Jurkat, Clone E6-1 (cell line): ENCODE results near the gene CCDC107. TPM values are rescaled to one million over a fixed set of nuclear protein-coding genes. Genes with fewer than 3 reads are reported as not detected.
"Not testable (repeated sequence)": the region's sequence is repeated elsewhere in the genome, so short reads cannot be mapped to it uniquely, and the experiment has no call there.

Source experiments
- DNase-seq: peaks from one replicate; pipeline ENCODE4 v3.0.0-alpha.2; 2011; ENCODE audit warnings: low read depth, low spot score
- H3K4me3 ChIP-seq: 2 replicates; pipeline ENCODE4 v1.5.1; 2011; ENCODE audit warnings: mild to moderate bottlenecking, low read length, control low read depth, moderate library complexity
- polyA plus RNA-seq: library from polyadenylated mRNA; unstranded; fragments of >200 nt; gene quantifications from one replicate; pipeline ENCODE4 v1.2.1, GENCODE V29; 2012; ENCODE audit warnings: missing spikeins; ENCODE audit not compliant: insufficient read length, insufficient read depth

CCDC107 gene, protein sequence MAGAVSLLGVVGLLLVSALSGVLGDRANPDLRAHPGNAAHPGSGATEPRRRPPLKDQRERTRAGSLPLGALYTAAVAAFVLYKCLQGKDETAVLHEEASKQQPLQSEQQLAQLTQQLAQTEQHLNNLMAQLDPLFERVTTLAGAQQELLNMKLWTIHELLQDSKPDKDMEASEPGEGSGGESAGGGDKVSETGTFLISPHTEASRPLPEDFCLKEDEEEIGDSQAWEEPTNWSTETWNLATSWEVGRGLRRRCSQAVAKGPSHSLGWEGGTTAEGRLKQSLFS
- 38.7 TPM for polyA plus RNA-seq

DNA sequence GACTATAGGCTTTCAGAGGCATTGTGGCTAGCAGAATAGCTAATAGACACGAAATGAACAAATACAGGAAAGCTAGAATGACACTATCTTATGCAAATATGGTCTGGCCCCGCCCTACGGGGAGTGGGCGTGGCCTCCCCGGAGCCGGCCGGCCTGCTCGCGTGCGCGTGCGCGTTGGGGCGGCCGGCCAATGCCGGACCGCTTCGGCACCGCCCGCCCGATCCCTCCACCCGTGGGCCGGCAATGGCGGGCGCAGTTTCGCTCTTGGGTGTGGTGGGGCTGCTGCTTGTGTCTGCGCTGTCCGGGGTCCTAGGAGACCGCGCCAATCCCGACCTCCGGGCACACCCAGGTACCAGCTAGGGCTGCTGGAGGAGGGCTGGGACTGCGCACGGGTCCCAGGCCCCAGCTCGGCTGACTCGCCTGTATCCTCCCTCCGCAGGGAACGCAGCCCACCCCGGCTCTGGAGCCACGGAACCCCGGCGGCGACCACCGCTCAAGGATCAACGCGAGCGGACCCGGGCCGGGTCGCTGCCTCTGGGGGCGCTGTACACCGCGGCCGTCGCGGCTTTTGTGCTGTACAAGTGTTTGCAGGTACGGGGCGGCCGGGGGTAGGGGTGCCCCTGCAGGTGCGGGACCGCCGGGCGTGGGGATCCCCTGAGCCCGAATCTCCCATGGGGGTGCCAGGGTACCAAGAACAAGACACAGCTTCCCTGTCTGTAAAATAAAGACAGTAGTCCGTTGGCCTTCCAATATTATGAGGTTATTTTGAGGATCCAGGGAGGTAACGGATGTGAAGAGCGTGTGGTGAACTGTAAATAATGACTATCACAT lies at the start of gene CCDC107:
TSS of gene CCDC107 (plus strand) at position 156 of the 831 bp plus-strand sequence. CDS start at position 244, 88 bp downstream.
- H3K4me3 ChIP-seq, result peak within 1 kb of the TSS; percentile 72
- DNase-seq, result peak; percentile 40

DNA sequence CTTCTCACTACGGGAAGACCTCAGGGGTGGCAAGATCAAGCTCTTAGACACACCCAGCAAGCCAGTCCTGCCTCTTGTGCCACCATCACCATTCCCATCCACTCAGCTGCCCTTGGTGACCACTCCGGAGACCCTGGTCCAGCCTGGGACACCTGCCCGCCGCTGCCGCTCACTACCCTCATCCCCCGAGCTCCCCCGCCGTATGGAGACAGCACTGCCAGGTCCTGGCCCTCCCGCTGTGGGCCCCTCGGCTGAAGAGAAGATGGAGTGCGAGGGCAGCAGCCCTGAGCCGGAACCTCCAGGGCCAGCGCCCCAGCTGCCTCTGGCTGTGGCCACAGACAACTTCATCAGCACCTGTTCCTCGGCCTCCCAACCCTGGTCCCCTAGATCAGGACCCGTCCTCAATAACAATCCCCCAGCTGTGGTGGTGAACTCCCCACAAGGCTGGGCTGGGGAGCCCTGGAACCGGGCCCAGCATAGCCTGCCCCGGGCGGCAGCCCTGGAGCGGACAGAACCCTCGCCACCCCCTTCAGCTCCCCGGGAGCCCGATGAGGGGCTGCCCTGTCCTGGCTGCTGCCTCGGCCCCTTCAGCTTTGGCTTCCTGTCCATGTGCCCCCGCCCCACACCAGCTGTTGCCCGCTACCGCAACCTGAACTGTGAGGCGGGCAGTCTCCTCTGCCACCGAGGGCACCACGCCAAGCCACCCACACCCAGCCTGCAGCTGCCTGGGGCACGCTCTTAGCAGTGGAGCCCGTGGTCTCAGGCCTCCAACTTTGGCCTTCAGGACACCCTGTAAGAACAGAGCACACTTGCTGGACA lies 48.9 kb upstream of the CCDC107 start:
- no peak for DNase-seq
- H3K4me3 ChIP-seq, result no peak overlapping the region

DNA sequence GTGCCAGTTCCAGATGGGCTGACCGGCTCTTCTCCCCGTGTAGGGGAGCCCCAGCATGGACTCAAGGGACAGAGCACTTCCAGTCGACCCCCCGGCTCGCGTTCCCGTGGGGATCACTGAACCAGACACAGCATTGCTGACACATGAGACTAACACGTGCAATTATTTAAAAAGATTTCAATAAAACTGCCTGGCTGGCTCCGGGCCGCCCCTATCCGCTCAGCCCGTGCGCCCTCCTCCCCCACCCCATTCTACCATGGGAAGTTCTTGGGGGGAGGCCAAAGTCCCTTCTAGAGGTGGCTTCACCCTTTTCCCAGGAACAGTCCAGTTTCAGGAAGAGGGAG lies 48.3 kb upstream of the CCDC107 start:
- DNase-seq, result no peak
- H3K4me3 ChIP-seq, result no peak overlapping the region

DNA sequence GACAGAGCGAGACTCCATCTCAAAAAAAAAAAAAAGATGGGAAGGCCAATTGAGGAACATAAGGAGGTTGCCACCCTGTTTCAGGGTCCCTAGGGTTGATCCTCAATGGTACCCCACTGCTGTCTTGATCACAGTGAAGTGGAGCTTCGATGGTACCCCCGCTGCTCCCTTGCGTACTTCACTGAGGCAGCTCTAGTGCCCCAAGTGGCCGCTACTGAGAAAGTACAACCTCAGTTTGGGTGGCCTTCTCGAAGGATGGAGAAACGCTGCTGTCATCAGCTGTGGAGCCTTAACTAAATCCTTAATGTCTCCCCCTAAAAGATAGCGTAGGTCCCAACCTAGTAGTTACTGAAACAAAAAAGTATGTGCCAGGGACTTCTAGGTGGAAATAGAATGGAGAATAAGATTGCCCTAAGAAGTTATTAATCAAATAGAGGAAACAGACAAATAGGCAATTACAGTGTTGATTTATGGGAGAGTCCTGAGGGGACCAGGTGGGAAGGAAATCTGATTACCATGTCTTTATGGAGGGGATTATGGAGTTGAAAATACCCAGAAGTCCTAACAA lies 46.8 kb upstream of the CCDC107 start:
- no peak overlapping the region for H3K4me3 ChIP-seq
- peak; percentile 48 for DNase-seq

DNA sequence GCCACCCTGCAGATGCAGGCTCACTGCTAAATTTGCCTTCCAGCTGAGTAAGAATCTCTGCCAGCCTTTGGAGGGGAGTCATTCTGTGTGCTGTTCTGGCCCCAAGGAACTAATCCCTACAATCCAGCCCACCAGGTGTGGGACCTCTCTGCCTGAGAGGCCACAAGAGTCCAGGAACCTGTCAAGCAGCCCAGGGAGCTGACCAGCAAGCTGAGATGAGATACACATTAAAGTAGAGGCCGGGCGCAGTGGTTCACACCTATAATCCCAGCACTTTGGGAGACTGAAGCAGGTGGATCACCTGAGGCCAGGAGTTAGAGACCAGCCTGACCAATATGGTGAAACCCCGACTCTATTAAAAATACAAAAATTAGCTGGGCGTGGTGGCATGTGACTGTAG lies 46.0 kb upstream of the CCDC107 start:
- not testable (repeated sequence) for H3K4me3 ChIP-seq, DNase-seq

DNA sequence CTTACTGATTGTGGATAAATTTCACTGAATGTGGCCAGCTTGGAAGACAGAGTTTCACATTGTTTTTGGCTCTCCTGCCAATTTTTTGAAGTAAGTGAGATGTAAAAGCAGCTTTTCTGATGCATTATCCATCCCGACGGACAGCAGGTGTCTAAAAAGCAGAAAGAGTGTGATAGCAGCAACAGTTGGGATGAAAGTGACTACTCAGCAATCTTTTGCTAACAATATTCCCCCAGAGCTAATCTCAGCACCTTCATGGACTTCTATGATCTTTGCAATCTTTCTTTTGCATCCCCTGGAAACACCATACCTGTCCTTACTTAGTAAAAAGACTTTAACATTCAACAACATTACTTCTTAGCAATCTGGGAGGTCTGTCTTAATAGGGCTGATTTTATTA lies 45.2 kb upstream of the CCDC107 start:
- DNase-seq, result no peak

DNA sequence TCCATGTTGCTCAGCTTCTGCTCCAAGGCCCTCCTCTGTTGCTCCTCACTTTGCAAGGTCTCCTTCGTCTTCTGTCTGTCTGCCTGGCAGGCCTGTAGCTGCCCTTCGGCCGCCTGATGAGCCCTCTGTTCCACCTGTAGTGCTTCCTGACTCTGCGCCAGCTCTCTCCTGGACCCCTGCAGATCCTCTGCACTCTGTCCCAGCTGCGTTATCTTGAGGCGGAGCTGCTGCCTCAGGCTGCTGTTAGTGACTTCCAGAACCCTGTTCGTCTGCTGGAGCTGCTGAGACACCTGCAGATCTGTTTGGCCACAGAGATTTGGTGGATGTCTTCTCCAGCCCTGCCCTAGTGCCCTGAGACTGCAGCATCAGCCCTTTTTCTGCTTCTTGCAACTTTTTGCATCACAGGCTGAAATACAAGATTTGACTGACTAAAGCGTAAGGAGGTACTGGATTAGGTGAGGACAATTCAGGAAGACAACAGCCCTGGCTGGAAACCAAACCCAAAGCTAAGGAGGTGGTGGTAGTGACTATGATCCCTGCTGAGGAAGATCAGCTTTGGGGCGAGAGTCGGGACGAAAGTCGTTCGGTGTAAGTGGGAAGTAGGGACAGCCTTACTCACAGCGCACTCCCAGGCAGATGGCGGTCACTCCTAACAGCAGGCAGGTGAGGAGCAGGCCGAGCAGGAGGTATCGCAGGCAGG lies 42.0 kb upstream of the CCDC107 start:
- H3K4me3 ChIP-seq, result no peak overlapping the region
- DNase-seq, result peak; percentile 25

More for the DNA sequence above, 45.2 kb upstream of the CCDC107 start:
- no peak overlapping the region for H3K4me3 ChIP-seq

DNA sequence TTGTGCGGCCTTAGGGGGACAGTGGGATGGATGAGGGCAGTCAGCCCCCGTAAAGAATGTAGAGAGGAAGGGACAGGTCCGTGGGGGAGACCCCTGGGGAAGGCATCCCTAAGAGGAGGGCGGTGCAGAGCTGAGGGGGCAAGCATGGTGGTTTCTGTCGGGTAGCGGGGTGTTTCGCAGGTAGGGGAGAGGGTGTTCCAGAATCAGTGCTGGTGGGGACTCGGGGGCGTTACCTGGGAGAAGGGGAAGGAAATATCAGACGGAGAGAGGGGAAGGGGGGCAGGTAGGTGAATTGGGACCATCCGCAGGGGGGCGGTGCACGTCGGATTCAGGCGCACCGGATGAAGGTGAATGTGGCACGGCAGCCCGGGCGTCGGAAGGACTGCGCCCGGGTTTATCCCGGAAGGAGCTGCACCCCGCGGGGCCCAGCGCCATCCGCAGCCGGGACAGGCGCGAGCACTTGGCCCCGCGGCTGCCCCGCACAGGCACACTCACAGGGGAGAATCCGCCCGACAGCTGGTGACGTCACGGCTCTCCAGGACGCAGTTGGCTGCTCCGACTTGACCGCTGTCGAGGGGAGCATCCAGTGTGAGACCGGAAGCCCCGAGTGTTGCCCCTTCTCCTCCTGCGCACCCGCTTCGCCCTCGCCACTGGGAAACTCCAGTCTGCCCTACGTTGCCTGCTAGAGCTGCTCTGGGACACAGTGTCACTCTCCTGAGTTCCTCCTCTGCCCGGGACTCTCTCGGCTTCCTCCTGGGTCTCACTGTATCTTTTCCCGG lies 41.2 kb upstream of the CCDC107 start:
- no peak for DNase-seq
- H3K4me3 ChIP-seq, result no peak overlapping the region

DNA sequence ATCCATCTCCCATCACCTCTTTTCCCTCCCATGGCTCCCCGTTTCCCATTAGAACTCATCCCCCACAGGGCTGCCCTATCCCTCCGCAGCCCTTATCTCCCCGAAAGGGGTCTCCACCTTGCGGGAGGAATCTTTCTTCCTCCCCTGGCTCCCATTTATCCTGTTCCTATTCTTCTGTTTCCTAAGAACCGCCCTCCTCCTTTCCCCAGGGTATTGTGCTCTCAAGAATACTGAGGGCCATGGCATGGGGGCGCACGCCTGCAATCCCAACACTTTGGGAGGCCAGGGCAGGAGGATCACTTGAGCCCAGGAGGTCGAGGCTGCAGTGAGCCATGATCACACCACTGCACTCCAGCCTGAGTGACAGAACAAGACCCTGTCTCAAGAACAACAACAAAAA lies 40.5 kb upstream of the CCDC107 start:
- no peak overlapping the region for H3K4me3 ChIP-seq
- DNase-seq, result no peak

DNA sequence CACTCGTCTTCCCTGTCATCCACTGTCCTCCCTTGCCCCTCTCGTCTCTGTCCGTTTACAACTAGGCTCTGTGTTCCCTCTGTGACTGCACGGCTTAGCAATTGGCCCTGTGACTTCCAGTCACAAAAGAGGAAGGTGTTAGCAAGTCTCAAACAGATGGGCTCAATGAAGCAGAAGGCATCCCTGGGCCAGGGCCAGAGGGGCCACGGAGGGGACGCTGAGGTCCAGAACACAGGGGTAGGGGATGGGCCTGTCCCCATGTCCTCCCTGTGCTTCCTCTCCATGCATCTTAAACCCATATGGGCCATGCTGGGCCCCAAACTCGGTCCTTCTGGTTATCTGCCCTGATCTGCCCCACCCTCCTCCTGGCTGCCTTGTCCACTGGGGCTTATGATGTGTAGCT lies 39.8 kb upstream of the CCDC107 start, which contains the start of gene CD72:
TSS of gene CD72 (minus strand) at position 89 of the 403 bp plus-strand sequence. CDS start 110 bp downstream, outside the sequence.
- no peak for DNase-seq
- H3K4me3 ChIP-seq, result peak within 1 kb of the TSS; percentile 33

DNA sequence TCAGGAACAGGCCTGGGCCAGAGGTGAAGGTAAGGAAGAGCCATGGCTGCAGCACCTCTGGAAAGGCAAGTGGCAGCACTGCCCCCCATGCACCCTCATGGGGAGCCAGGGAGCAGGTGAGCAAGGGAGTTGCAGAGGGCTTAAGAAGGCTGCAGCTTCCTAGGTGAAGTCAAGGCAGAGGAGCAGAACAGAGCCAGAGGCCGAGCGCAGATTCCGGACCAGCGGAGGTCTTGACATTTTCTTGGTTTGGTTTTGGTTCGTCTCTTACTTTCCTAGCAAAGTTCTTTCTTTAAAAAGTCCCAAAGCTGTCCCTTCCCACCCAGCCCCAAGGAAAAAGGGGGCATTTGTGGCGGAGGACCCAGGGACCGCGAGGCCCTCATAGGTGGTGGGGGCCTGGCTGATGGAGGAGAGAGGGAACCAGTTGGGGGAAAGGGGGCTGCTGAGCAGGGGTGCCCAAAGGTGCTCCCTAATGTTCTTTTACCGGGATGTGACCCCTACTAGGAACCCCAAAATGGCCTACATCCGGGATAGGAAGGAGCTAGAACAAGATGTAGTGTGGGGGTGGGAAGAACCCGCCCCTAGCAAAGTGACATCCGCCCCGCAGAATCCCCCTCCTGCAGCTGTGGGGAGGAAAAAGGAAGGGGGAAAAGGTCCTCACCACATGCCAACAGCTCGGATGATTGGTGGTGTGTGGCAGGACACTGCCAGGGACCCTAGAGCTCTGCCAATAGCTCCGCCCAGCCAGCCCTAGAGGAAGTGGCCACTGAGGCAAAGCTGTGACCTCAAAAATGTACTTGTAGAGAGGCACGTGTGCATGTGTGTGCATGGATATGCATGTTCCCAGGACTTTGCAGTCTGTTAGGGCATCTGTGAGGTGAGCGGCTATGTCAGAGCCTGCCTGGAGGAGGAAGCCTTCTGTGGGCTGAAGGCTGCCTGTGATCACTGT lies 39.0 kb upstream of the CCDC107 start:
- peak overlapping the region; percentile 33 for H3K4me3 ChIP-seq
- peak; percentile 96 for DNase-seq

DNA sequence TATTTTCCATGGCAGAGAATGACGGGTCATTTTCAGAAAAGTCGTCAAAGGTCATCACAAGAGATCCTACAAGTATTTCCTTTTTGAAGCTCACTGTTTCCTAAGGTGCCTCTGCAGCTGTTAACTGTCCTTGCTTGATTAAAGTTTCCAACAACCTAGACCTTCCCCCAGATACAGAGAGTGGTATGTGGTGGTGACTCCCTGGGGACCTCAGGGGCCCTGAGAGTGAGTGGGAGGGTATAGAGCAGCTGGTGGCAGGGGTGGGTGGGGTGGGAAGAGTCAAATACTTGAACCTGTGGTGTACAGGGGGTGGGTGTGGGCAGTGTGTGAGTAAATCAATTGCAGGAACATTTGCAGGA lies 38.3 kb upstream of the CCDC107 start:
- peak overlapping the region; percentile 33 for H3K4me3 ChIP-seq
- peak; percentile 80 for DNase-seq

DNA sequence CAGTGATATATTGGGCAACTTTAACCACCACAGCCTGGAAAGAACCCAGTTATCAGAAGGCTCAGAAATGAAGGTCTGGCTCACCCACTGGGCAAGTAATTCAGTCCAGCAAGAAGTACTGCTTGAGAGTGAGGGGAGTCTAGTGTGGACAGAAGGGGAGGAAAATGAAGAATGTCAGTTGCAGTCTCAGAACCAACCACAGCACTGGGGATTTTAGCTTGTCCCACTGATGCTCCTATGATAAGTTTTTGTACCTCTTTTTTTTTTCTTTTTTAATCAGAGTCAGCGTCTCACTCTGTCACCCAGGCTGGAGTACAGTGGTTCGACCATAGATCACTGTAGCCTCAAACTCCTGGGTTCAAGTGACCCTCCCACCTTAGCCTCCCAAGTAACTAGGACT lies 30.5 kb upstream of the CCDC107 start:
- no peak for DNase-seq
- no peak overlapping the region for H3K4me3 ChIP-seq

DNA sequence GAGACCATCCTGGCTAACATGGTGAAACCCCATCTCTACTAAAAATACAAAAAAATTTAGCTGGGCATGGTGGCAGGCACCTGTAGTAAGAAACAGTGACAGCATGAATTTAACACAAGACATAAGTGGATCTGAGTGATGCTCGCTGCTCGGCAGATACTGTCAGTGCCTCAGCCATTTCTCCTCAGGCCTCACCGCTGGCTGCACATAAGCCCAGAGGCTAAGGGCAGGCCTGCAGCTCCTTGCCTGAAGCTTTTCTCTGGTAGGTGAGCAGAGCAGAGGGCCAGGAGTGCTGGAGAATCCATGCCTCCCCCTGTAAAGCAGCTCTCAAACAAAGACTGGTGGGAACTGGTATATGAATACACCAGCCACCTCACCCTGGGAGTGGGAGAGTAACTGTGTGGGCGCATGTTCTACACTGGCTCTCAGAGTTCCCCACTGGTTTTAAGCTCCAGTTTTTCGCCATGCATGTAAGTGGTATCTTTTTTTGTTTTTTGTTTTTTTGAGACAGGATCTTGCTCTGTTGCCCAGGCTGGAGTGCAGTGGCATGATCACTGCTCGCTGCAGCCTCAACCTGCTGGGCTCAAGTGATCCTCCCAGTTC lies 29.6 kb upstream of the CCDC107 start:
- DNase-seq, result no peak

DNA sequence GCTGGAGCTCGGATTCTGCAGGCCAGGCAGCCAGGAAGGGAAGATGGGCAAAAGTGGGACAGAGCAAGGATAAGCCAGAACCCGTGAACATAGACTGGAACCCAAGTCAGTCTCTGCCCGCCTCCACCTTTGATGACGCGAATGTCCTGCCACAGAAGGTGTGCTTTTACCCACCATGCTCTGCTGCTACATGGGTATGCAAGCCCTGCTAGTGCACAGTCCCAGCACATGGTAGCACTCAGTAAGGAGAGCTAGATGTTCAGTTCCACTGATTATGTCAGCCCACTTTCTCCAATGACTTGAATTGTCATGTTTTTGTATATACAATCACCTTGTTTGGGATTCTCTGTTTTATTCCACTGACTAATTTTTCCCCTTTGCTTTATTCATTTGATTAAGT lies 28.5 kb upstream of the CCDC107 start:
- H3K4me3 ChIP-seq, result no peak overlapping the region
- no peak for DNase-seq

More for the DNA sequence above, 29.6 kb upstream of the CCDC107 start:
- H3K4me3 ChIP-seq, result no peak overlapping the region

DNA sequence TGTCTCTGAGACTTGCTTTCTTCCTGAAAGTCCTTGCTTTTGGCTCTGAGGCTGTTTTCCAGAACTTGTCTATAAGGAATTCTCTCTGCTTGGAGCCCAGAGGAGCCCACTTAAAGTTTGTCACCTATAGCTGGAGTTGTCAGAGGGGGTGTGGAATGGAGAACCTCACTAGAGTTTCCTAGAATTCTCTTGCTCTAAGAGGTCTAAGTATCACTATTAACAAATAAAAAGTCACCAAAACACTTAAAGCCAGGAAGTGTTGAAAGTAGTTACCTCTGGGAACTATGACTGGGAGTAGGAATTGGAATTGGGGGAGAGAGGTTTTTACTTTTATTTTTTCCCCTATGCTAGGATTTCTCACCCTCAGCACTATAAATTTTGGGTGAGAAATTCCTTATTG lies 22.4 kb upstream of the CCDC107 start:
- H3K4me3 ChIP-seq, result no peak overlapping the region
- no peak for DNase-seq
